Cardiac fibroblast (primary cell): Measurements from ENCODE around the gene LARGE1.
A peak's percentile ranks its signal among the peaks of the same experiment; 100 is the strongest.

Source experiments
- DNase-seq, 2 donors: peaks; one replicate each; pipeline versions ENCODE4 v3.0.0 to v3.0.0-alpha.2; 2010; ENCODE audit warnings: low read depth in 2 of 2
- H3K4me3 ChIP-seq, 2 donors: replicated peaks in 1 of 2; 1 replicate in 1 of 2; 2 replicates in 1 of 2; pipeline ENCODE4 v1.5.1; 2011; ENCODE audit warnings: low read depth in 2 of 2, low read length in 2 of 2, mild to moderate bottlenecking in 2 of 2, moderate library complexity in 1 of 2
- TF ChIP-seq, protein P1 (sequence below): IDR thresholded peaks from one replicate; pipeline ENCODE4 v1.5.1; 2011; ENCODE audit warnings: low read depth, mild to moderate bottlenecking, low read length, inconsistent platforms

The LARGE1 gene

DNA sequence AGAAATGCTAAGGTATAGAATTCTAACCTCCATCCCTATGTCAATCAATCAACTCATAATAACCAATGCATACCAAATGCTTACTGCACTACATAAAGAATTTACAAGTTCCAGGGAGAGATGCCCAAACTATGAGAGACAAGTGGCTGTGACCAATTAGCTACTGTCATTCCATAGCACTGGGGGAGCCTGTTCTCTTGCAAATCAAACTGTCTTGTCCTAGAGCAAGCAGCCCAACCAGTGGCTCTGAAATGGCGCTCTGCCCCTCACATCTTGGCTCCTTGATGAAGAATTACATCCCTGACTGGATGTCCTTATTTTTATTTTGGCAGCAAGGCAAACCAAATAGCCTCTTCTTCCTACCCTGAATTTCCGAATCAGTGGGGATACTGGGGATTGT is 589.7 kb downstream of the LARGE1 start:
- H3K4me3 ChIP-seq = no peak overlapping the region
- no peak for DNase-seq
- TF ChIP-seq, protein P1, sequence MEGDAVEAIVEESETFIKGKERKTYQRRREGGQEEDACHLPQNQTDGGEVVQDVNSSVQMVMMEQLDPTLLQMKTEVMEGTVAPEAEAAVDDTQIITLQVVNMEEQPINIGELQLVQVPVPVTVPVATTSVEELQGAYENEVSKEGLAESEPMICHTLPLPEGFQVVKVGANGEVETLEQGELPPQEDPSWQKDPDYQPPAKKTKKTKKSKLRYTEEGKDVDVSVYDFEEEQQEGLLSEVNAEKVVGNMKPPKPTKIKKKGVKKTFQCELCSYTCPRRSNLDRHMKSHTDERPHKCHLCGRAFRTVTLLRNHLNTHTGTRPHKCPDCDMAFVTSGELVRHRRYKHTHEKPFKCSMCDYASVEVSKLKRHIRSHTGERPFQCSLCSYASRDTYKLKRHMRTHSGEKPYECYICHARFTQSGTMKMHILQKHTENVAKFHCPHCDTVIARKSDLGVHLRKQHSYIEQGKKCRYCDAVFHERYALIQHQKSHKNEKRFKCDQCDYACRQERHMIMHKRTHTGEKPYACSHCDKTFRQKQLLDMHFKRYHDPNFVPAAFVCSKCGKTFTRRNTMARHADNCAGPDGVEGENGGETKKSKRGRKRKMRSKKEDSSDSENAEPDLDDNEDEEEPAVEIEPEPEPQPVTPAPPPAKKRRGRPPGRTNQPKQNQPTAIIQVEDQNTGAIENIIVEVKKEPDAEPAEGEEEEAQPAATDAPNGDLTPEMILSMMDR = no peak

DNA sequence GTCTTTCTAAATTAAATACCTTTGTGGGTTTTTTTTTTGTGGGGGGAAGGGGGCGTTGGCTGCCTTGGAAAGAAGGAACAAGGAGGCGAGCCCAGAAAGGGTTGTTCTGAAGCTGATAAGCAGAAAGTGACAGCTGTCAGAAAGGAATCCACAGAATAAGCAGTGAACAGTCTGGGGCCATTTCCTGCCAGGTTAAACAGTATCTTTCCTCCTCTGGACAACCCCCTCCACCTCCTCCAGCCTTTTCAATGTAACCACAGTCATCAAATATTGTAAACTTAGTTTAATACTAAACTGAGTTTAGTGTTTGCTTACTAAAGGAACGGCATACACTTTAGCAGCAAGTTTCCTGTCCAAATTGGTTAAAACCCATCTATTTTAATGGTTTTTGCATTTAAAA is 590.9 kb downstream of the LARGE1 start:
- no peak for DNase-seq
- TF ChIP-seq, protein P1 = no peak
- H3K4me3 ChIP-seq = no peak overlapping the region

DNA sequence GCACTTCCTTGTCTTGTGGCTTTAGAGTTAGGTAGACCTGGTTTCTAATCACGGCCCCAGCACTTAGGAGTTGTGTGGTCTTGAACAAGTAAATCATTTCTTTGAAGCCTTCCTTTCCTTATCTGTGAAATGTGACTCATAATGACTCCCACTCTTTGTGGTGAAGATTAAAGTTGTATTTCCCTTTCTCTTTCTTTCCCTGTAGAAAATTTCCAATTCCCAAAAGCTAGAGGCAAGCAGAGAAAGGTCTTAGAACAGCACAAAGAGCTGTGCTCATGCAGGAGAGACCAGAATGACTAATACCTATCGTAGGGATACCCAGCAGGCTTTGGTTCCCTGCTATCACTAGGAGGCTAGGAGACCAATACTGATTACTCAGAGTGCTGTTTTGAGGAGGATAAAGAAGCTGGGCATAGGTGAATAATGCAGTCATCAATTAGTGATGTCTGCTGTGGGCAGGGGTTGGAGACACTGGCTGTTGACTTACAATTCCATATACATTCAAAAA is 591.4 kb downstream of the LARGE1 start:
- TF ChIP-seq, protein P1 = no peak
- DNase-seq = peak; percentile 19 to 51
- no peak overlapping the region for H3K4me3 ChIP-seq

DNA sequence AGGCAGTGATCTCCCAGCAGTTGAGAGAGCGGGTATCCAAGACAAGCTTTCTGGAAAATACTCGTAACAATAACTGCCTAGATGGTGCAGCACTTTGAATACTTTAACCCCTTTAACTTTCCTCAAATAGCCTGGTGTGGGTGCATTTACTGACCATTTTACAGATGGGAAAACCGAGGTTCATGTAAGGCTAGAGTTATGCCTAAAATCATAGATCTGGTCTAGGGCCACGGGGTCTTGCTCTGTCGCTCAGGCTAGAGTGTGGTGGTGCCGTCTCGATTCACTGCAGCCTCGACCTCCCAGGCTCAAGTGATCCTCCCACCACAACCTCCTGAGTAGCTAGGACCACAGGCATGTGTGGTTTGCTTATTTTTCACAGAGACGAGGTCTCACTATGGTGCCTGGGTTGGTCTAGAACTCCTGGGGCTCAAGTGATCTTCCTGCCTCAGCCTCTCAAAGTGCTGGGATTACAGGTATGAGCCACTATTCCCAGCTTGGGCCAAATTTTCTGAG is 592.9 kb downstream of the LARGE1 start:
- H3K4me3 ChIP-seq = no peak overlapping the region

DNA sequence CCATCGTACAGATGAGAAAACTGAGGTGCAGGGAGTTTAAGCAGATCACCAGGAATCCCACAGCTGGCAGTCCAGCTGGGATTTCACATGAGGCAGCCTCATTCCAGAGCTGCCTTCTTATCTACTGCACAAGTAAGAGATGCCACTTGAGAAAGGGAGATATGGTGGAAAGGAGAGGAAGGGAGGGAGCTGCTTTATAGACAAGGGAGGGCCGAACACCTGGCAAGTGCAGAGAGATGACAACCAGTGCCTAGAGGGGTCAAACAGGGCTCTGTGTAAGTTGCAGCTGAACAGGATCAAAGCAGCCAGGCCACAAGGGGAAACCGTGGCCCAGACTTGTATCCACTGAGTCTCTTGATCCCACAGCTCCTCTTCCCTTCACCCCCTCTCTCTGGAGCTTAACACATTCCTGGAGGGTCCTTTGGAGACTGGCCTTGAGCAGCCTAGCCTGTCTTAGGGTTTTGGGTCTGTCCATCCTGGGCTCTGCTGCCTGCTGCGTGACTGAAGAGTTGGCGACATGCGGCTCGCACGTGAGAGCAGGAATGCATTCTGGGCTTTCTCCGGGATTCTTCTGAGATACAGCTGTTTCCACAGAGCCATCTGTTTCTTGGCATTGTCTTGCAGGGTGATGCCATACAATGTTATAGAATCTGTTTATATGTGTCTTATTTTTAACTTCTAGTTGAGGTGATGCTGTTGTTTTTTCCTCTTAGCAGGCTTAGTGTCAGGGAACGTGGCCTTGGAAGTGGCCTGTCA is 593.6 kb downstream of the LARGE1 start:
- DNase-seq = peak in 1 of 2 donors; percentile 2
- TF ChIP-seq, protein P1 = no peak
- no peak overlapping the region for H3K4me3 ChIP-seq

More for the DNA sequence above, 592.9 kb downstream of the LARGE1 start:
- TF ChIP-seq, protein P1 = no peak
- no peak for DNase-seq

DNA sequence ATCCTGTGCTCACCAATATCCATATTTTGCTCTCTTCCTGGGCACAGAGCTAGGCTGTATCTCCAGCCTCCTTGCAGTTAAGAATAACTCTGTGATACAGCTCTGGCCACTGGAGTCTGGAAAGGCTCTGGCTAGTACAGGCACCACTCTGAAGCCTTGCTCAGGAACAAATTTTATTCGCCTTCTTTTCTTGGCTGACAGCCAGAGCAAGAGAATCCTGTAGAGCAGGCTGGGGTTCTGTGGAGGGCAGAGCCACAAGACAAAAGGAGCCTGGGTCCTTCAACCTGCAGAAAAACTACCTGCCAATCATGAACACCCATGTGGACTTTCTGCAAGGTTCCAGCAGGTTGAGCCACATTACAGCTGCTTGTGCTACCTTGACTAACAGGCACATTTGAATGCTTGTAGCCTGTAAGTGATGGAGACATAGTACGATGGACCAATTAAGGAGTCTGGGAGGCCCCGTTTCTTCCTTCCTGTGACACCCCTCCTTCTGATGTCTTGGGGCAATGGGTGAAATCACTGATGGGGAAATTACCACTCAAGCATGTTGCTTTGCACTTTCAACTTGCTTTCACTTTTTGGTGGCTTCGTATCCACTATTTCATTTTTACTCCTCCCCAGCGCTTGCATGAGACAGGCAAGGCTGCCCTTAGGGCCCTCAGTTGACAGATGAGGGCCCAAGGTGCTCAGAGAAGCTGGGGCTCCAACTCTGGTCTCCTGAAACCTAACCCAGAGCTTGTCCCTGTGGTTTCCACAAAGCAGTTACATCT is 594.9 kb downstream of the LARGE1 start:
- no peak overlapping the region for H3K4me3 ChIP-seq
- TF ChIP-seq, protein P1 = no peak
- no peak for DNase-seq
